Forelimb muscle (tissue), 1 donor: ENCODE measurements around the gene IFITM2. TPM values are rescaled to one million over a fixed set of nuclear protein-coding genes. Genes with fewer than 3 reads are reported as not detected.
"Not testable (repeated sequence)": the region's sequence is repeated elsewhere in the genome, so short reads cannot be mapped to it uniquely, and the experiment has no call there.

Experiments
- DNase-seq: peaks from one replicate; pipeline ENCODE4 v3.0.0-alpha.2; 2013; ENCODE audit warnings: low read depth
- polyA plus RNA-seq: library from polyadenylated mRNA; unstranded; fragments of 120-200 nt; gene quantifications from one replicate; pipeline ENCODE4 v1.2.1, GENCODE V29; 2013; ENCODE audit not compliant: insufficient read length

The IFITM2 gene
- polyA plus RNA-seq, 1 donor = 47.5 TPM

GRCh38 chr11:281486-282161, 26.0 kb upstream of the IFITM2 start:
- DNase-seq = no peak

- DNase-seq = no peak
Measured at GRCh38 chr11:282171-282570, 25.4 kb upstream of the IFITM2 start.

- DNase-seq = no peak
Measured at GRCh38 chr11:282630-283360, 24.8 kb upstream of the IFITM2 start.

GRCh38 chr11:283405-284104, 24.1 kb upstream of the IFITM2 start:
- DNase-seq = no peak

DNA sequence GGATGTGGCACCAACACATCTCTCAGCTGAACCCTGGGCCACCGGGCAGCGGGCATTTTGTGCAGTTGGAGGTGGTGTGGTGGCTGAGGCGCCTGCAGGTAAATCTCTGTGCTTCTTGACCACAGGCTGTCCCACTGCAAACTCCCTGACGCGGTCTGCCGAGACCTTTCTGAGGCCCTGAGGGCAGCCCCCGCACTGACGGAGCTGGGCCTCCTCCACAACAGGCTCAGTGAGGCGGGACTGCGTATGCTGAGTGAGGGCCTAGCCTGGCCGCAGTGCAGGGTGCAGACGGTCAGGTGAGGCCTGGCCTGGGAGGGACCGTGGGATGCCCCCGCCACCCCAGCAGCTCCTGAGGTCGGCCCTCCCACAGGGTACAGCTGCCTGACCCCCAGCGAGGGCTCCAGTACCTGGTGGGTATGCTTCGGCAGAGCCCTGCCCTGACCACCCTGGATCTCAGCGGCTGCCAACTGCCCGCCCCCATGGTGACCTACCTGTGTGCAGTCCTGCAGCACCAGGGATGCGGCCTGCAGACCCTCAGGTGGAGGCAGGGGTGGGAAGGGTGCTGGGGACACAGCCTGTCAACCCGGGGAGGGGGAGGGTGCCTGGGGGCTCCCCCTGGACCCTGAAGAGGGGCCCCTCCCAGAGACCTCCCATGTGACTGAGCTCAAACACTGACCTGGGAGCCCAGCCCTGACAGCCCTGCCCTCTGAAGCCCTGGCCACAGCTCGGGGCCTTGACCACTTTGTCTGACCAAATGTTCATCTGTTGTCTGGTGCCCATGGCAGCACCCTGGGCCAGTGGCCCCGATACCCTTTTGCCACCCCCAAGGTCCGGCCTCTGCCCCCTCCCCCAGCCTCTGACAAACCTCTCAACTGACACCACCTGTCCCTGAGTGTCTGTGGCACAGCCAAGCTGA, 23.3 kb upstream of the IFITM2 start:
- DNase-seq = no peak

GRCh38 chr11:285021-285893, 22.4 kb upstream of the IFITM2 start:
- no peak for DNase-seq

DNA sequence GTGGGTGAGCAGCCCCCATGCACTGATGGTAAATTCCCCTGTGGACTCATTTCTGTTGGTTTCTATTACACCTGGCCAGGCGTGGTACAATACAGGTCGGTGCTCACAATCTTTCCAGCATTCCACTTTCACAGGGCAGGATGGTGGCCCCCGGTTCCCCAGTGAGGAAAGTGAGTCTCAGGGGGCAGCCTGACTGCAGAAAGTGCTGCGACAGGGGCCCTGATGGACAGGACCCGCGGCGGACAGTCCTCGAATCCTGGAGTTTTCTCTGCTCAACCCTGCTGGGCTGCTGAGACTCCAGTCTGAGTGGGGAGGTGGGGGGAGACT, 21.8 kb upstream of the IFITM2 start:
- DNase-seq = no peak

DNA sequence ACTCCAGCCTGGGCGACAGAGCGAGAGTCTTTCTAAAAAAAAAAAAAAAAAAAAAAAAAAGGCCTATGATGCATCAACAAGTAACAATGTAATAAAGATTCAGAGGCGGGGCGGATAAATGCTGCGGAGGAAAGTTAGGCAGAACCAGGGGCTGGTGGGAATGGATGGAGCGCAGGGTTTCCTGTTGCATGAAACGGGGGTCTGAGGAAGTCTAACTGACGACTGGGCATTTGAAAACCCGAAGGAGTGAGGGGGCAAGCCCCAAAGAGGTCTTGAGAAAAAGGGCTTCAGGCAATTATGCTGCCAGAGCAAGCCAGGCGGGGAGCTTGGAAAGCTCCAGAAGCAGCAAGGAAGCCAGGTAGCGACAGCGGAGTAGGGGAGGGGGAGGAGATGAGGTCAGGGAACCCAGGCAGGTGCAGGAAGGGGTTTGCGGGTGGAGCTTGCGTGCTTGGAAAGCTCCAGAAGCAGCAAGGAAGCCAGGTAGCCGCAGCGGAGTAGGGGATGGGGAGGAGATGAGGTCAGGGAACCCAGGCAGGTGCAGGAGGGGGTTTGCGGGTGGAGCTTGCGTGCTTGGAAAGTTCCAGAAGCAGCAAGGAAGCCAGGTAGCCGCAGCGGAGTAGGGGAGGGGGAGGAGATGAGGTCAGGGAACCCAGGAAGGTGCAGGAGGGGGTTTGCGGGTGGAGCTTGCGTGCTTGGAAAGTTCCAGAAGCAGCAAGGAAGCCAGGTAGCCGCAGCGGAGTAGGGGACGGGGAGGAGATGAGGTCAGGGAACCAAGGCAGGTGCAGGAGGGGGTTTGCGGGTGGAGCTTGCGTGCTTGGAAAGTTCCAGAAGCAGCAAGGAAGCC, 20.4 kb upstream of the IFITM2 start:
- not testable (repeated sequence) for DNase-seq

GRCh38 chr11:287821-288477, 19.7 kb upstream of the IFITM2 start:
- DNase-seq = no peak

- DNase-seq = no peak
Measured at GRCh38 chr11:288478-289397, 18.9 kb upstream of the IFITM2 start, which contains the start of gene PGGHG. Gene PGGHG (plus strand): TSS chr11:289126. CDS start chr11:289817, 691 bp downstream.

GRCh38 chr11:289398-289711, 18.3 kb upstream of the IFITM2 start:
- no peak for DNase-seq

DNA sequence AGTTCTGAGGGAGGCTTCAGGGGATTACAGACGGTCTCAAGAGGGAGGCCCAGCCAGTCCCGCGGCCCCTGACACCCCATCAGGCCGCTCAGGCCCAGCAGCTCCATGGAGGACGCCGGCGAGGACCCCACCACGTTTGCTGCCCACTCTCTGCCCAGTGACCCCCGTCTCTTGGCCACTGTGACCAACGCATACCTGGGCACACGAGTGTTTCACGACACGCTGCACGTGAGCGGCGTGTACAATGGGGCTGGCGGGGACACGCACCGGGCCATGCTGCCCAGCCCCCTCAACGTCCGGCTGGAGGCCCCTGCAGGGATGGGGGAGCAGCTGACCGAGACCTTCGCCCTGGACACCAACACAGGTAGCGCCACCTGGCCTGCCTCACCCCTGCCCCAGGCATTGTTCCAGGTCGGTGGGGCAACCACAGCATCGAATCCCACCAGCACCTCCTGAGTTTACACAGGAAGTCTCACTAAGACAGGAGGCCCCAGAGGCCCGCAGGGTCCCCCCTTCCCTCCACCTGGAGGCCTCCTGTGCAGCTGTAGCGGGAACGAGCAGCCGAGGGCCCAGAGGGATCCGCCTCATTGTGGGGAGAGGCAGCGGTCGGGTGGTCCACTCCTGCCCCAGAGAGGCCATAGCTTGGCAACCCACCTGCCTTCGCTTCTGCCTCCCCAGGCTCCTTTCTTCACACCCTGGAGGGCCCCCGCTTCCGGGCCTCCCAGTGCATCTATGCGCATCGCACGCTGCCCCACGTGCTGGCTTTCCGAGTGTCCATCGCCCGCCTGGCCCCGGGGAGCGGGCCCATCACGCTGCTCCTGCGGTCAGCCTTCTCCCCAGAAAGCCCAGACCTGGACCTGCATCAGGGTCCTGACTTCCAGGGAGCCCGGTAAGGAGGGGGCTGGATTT, 17.6 kb upstream of the IFITM2 start:
- no peak for DNase-seq

- DNase-seq = no peak
Measured at GRCh38 chr11:290621-291231, 16.9 kb upstream of the IFITM2 start.

- DNase-seq = no peak
Measured at GRCh38 chr11:291281-292210, 16.1 kb upstream of the IFITM2 start.

DNA sequence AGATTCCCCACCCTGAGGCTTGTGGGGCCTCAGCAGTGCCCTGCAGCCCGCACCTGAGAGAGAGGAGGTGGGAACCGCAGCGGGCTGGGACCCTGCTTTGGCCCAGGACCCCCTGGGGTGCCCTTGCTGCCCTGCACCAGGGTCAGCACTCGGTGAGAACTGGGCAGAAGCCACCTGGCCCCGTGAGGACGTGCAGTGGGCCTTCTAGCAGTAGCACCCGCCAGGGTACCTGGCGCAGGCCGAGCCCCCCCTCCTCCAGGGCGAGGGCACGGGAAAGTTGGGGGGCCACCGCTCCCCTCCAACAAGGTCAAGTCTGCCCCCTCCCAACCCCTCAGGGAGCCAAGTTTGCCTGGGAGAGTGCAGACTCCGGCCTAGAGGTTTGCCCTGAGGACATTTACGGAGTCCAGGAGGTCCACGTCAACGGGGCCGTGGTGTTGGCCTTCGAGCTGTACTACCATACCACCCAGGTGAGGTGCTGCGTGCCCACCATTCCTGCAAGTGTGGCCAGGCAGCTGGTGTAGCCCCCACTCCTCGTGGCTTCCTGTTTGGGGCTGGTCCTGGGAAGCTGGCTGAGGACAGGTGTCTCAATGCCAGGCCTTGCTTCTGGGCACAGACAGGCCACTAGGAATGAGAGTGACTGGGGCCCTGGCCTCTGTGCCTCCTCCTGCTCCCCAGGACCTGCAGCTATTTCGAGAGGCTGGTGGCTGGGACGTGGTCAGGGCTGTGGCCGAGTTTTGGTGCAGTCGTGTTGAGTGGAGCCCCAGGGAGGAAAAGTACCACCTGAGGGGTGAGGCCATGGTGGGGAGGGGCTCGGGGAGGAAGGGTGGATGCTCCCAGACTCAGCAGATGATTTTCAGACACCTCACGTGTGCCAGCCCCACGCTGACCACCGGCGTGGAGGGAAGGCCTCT, 15.2 kb upstream of the IFITM2 start:
- no peak for DNase-seq
